HCT116 (cell line): ENCODE data around the gene EHBP1. TPM values are rescaled to one million over a fixed set of nuclear protein-coding genes. Genes with fewer than 3 reads are reported as not detected.

Experiments
- ATAC-seq: fragments of 200-7000 bp; cut with Tn5 transposase; 2 replicates; pipeline ENCODE4 v1.9.1; 2020; ENCODE audit warnings: mild to moderate bottlenecking, moderate library complexity
- BruUV-seq: library from RNA; stranded (reverse); fragments of 400-500 nt; replicated peaks from 2 replicates; lab custom pipeline; 2021; lab: Mats Ljungman, UMichigan
- CTCF ChIA-PET: fragments of 300-600 bp; sonication (Branson Sonifier 250); formaldehyde crosslinking; loops from one replicate; lab custom pipeline; 2021; ENCODE audit warnings: antibody characterized with exemption; lab: Charles Lee
- POLR2A ChIA-PET: fragments of 300-600, 350-600 bp; sonication (Branson Sonifier 250); formaldehyde crosslinking; loops from one replicate; lab custom pipeline; 2021; ENCODE audit warnings: antibody characterized with exemption; lab: Charles Lee
- RAD21 ChIA-PET, 2 experiments: fragments of 300-600 bp; sonication (Branson Sonifier 250); formaldehyde crosslinking; loops; one replicate each; lab custom pipeline; 2023; ENCODE audit warnings: low total read pairs in 2 of 2; ENCODE audit not compliant: uncharacterized antibody in 2 of 2, unreplicated experiment in 2 of 2, low non-redundant PET in 1 of 2; lab: Charles Lee
- DNase-seq: peaks from one replicate; pipeline ENCODE4 v3.0.0-alpha.2; 2010; ENCODE audit warnings: low read depth, low spot score
- H2AFZ ChIP-seq: fragments of 200-600 bp; shearing (Covaris generic), sonication (generic); 2 replicates; pipeline ENCODE4 v1.6.1; 2017; ENCODE audit warnings: low read depth, mixed run types, mixed read lengths, antibody characterized with exemption, low read length; ENCODE audit not compliant: poor library complexity, severe bottlenecking
- H3K27ac ChIP-seq: 2 replicates; pipeline ENCODE4 v1.5.1; 2012; ENCODE audit warnings: low read depth, low read length
- H3K27me3 ChIP-seq: fragments of 200-600 bp; sonication (generic); 2 replicates; pipeline ENCODE4 v1.6.1; 2016; ENCODE audit warnings: mixed run types, low read length, mixed read lengths; ENCODE audit not compliant: insufficient read depth
- H3K36me3 ChIP-seq, 2 experiments: fragments of 200-500 bp in 1 of 2; fragments of 200-600 bp in 1 of 2; sonication (Bioruptor generic) in 1 of 2; sonication (generic) in 1 of 2; 2 replicates each; pipeline versions ENCODE4 v1.5.1 to v1.6.1; 2014 to 2016; ENCODE audit warnings: low read length in 2 of 2, inconsistent platforms in 1 of 2, mixed read lengths in 1 of 2, mixed run types in 1 of 2; ENCODE audit not compliant: insufficient read depth in 2 of 2, control insufficient read depth in 1 of 2
- H3K4me1 ChIP-seq, 2 experiments: fragments of 200-600 bp in 1 of 2; sonication (generic) in 1 of 2; 2 replicates each; pipeline versions ENCODE4 v1.5.1 to v1.6.1; 2012 to 2017; ENCODE audit warnings: low read length in 2 of 2, inconsistent platforms in 1 of 2, mild to moderate bottlenecking in 1 of 2, mixed read lengths in 1 of 2, mixed run types in 1 of 2, moderate library complexity in 1 of 2; ENCODE audit not compliant: insufficient read depth in 2 of 2, control insufficient read depth in 1 of 2
- H3K4me2 ChIP-seq: fragments of 200-600 bp; sonication (generic); 2 replicates; pipeline ENCODE4 v1.6.1; 2017; ENCODE audit warnings: mixed run types, low read length, mixed read lengths
- H3K4me3 ChIP-seq, 2 experiments: fragments of 200-600 bp in 1 of 2; sonication (generic) in 1 of 2; replicated peaks in 1 of 2; 2 replicates each; pipeline ENCODE4 v1.5.1; 2011 to 2016; ENCODE audit warnings: low read length in 2 of 2, control low read depth in 1 of 2, low read depth in 1 of 2, mild to moderate bottlenecking in 1 of 2, mixed read lengths in 1 of 2, mixed run types in 1 of 2
- H3K79me2 ChIP-seq: fragments of 200-600 bp; sonication (generic); 2 replicates; pipeline ENCODE4 v1.6.1; 2017; ENCODE audit warnings: mild to moderate bottlenecking, mixed run types, low read length, moderate library complexity, mixed read lengths; ENCODE audit not compliant: insufficient read depth
- H3K9ac ChIP-seq: fragments of 200-600 bp; sonication (generic); 2 replicates; pipeline ENCODE4 v1.6.1; 2016; ENCODE audit warnings: low read length, mixed read lengths
- H3K9me2 ChIP-seq: fragments of 200-600 bp; sonication (generic), shearing (Covaris generic); 2 replicates; pipeline ENCODE4 v1.6.1; 2017; ENCODE audit warnings: mixed run types, mild to moderate bottlenecking, moderate library complexity; ENCODE audit not compliant: insufficient read depth
- H3K9me3 ChIP-seq, 2 experiments: fragments of 200-500 bp in 1 of 2; fragments of 200-600 bp in 1 of 2; sonication (Bioruptor generic) in 1 of 2; sonication (generic) in 1 of 2; 2 replicates each; pipeline ENCODE4 v1.6.1; 2014 to 2017; ENCODE audit warnings: low read length in 2 of 2, mixed read lengths in 2 of 2, inconsistent platforms in 1 of 2, low read depth in 1 of 2, mild to moderate bottlenecking in 1 of 2, mixed run types in 1 of 2, moderate library complexity in 1 of 2; ENCODE audit not compliant: control insufficient read depth in 1 of 2, insufficient read depth in 1 of 2
- H4K20me1 ChIP-seq: fragments of 200-600 bp; sonication (generic), shearing (Covaris generic); 2 replicates; pipeline ENCODE4 v1.6.1; 2017; ENCODE audit warnings: mixed run types, mild to moderate bottlenecking, moderate library complexity; ENCODE audit not compliant: insufficient read depth
- CBX3 ChIP-seq: IDR thresholded peaks from 2 replicates; pipeline ENCODE4 v1.6.1; 2012; ENCODE audit warnings: low read depth
- CEBPB ChIP-seq: IDR thresholded peaks from 2 replicates; pipeline ENCODE4 v1.6.1; 2012; ENCODE audit warnings: low read depth
- EGR1 ChIP-seq: IDR thresholded peaks from 2 replicates; pipeline ENCODE4 v1.6.1; 2012; ENCODE audit warnings: low read depth
- ELF1 ChIP-seq: IDR thresholded peaks from 2 replicates; pipeline ENCODE4 v1.6.1; 2012; ENCODE audit warnings: low read depth, borderline replicate concordance
- EZH2 ChIP-seq: fragments of 200-600 bp; sonication (generic); IDR thresholded peaks from 2 replicates; pipeline ENCODE4 v1.6.1; 2017; ENCODE audit warnings: antibody characterized with exemption, mixed run types
- EZH2phosphoT487 ChIP-seq: fragments of 200-600 bp; IDR thresholded peaks from 2 replicates; pipeline ENCODE4 v1.6.1; 2018; ENCODE audit warnings: antibody characterized with exemption, borderline replicate concordance
- FOSL1 ChIP-seq: IDR thresholded peaks from 2 replicates; pipeline ENCODE4 v1.6.1; 2012; ENCODE audit warnings: low read depth
- POLR2AphosphoS5 ChIP-seq: IDR thresholded peaks from 2 replicates; pipeline ENCODE4 v1.6.1; 2011; ENCODE audit warnings: mild to moderate bottlenecking, low read depth, low read length, moderate library complexity
- RAD21 ChIP-seq: IDR thresholded peaks from 2 replicates; pipeline ENCODE4 v1.6.1; 2012; ENCODE audit warnings: low read depth, mild to moderate bottlenecking
- SIN3A ChIP-seq: IDR thresholded peaks from 2 replicates; pipeline ENCODE4 v1.6.1; 2012; ENCODE audit warnings: low read depth
- SP1 ChIP-seq: IDR thresholded peaks from 2 replicates; pipeline ENCODE4 v1.6.1; 2012; ENCODE audit warnings: low read depth
- SRF ChIP-seq: IDR thresholded peaks from 2 replicates; pipeline ENCODE4 v1.6.1; 2012; ENCODE audit warnings: low read depth
- TCF7L2 ChIP-seq: IDR thresholded peaks from 2 replicates; pipeline ENCODE4 v1.7.0; 2011; ENCODE audit warnings: borderline replicate concordance, inconsistent platforms; ENCODE audit not compliant: insufficient read depth, insufficient read length; ENCODE audit errors: extremely low read depth
- ZNF274 ChIP-seq: fragments of 200-500 bp; sonication (Bioruptor generic); IDR thresholded peaks from 2 replicates; pipeline ENCODE4 v1.6.1; 2014; ENCODE audit warnings: mild to moderate bottlenecking, low read depth, low read length, inconsistent platforms
- intact Hi-C: fragments of 100-400 bp; cut with micrococcal nuclease; formaldehyde crosslinking; loops from 2 replicates; pipeline ENCODE4 v1.10.0; 2022
- total RNA-seq: library from RNA; stranded (reverse); gene quantifications from one replicate; pipeline ENCODE4 v1.2.1, GENCODE V29; 2021; ENCODE audit not compliant: unreplicated experiment
- TF ChIP-seq, protein P1 (sequence below): IDR thresholded peaks from 2 replicates; pipeline ENCODE4 v1.6.1; 2012

The EHBP1 gene
- total RNA-seq, 1 experiment from 2014 or later = 89.9 TPM

DNA sequence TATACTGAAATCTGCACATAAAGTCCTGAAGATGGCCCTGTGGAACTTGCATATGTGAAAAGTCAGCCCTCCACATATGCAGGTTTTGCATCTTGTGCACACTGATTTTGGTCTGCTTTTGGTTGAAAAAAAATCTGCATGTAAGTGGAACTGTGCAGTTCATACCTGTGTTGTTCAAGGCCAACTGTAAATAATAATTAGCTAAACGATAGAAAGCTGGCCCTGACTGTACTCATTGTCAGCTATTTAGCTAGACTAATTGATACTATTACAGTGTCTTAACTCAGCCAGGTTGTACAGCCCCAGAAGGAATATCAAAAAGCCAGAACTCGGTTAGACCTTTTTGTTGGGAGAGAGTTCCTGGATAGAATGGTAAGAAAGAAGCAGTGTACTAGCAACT lies 54.5 kb downstream of the EHBP1 start:
- ChIA-PET CTCF (no interaction called here), POLR2A (no interaction called here), RAD21 (no interaction called here)
- intact Hi-C loops = no loop called here
- BruUV-seq = no TSS peak
- Histone ChIP-seq H3K36me3 (no peaks in the 10 kb centered on the region), H3K9me2 (no peaks in the 10 kb centered on the region), H3K4me2 (no peak overlapping the region), H3K9ac (no peak overlapping the region), H3K27ac (no peak overlapping the region), H3K79me2 (peaks cover 100% of the 10 kb centered on the region), H3K4me1 (peaks cover 12 to 19% of the 10 kb centered on the region in 2 experiments; a peak in 3 of 4 replicates), H2AFZ (no peak overlapping the region), H3K27me3 (no peaks in the 10 kb centered on the region), H3K9me3 (no peaks in the 10 kb centered on the region), H4K20me1 (peaks cover 3% of the 10 kb centered on the region; the same call in 1 of the 2 replicates), H3K4me3 (no peak overlapping the region)
- TF ChIP-seq EZH2 (no peak), ELF1 (no peak), SRF (no peak), POLR2AphosphoS5 (no peak), FOSL1 (no peak), RAD21 (no peak), CBX3 (no peak), SIN3A (no peak), TCF7L2 (no peak), SP1 (no peak), EGR1 (no peak), ZNF274 (no peak), CEBPB (no peak), EZH2phosphoT487 (no peak)
- TF ChIP-seq, protein P1, sequence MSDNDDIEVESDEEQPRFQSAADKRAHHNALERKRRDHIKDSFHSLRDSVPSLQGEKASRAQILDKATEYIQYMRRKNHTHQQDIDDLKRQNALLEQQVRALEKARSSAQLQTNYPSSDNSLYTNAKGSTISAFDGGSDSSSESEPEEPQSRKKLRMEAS = no peak
- ATAC-seq (no peak), DNase-seq (no peak)
